Activated CD4-positive, CD25-positive, alpha-beta regulatory T cell treated with anti-CD3 and anti-CD28 coated beads, Interleukin-2, amount 50 U/mL, for 16 hours (primary cell): ENCODE results near the gene C5orf15.

ENCODE experiments used
- DNase-seq: peaks from one replicate; pipeline ENCODE4 v3.0.0-alpha.2; 2020; ENCODE audit warnings: low read depth, low spot score

C5orf15 gene

DNA sequence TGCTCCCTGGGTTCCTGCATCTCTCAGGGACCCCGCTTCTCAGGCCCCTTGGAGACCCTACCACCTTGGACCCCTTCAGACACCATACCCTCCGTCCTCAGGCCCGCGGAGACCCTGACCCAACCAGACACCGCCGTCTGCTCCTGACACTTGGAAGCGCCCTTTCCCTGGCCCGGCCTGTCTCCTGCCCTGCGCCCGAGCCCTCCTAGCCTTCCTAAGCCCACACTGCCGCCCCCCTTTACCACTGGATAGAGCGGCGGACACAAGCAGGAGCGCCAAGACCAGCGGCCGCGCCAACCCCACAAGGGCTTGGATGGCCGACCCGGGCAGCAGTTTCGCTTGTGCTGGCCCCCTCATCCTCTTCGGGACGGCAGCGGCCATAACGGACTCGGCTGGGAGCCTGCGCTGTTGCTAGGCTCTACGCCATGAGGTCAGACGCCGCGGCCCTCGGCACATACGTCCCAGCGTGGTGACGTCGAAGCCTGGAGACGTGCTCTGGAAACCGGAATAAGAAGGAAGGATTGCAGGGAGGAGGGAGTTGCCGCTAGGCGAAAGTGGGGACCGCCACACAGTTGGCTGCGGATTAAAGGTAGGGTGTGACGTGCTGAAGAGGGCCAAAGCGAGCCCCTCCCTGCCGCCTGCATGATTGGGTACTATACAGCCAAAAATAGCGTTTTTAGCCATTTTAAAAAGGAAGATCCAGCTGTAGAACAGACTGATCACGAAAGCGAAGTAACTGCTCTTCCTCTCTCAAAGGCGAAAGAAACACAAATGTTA lies at the start of gene C5orf15:
Gene C5orf15, minus strand, starts transcription at position 422 of the 777 bp plus-strand sequence. Its CDS starts 41 bp downstream, at position 381.
- peak; percentile 80 for DNase-seq

DNA sequence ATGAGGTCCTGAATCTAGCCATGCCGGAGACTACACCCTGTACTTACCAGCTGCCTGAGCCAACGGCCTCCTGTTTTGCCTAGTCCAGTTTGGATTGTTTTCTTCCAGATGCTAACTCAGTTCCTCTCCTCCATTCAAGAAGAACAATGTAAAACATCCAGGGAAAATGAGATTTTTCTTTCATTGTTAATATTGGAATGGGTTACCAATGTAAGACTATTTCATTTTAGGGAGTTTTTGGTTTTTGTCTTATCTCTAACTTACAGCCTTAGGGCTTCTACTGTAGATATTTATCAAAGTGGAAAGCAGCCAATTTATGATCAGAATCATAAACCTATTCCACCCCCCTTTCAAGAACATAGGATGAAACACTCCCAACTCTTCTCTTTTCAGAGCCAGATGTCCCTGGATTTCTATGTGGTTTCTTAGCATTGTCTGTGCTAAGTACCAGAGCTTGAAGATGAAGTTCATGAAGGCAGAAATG lies 39.9 kb upstream of the C5orf15 start:
- no peak for DNase-seq

DNA sequence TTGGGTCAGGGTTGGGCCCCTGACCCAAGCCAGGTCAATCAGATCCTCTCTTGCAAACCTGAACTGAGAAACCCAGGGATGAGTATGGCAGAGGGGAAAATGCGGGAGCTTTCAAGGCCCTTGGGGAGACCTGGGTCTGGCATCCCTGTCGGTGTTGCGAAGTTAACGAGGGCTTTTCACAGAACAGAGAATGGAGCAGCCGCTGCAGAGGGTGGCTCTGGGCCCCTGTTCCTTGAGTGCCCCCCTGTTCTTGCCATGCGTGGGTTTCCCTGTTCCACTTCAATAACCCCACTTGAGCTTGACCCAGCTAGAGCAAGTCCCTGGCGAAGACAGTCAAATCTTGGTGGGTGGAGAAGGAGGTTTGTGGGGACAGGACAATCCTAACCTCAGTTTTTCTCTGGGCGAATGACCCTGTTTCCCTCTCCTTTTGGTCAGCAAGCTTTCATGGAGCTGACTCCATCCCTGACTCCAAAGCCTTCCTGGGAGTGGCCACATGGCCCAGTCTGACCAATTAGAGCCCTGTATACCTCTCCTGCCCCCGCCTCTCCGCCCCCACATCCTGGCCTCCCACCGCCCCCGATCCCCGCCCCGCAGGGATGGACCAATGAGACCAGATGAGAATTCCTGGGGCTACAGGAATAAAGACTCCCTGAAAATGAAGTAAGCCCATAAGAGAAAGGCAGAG lies 39.3 kb upstream of the C5orf15 start:
- no peak for DNase-seq

DNA sequence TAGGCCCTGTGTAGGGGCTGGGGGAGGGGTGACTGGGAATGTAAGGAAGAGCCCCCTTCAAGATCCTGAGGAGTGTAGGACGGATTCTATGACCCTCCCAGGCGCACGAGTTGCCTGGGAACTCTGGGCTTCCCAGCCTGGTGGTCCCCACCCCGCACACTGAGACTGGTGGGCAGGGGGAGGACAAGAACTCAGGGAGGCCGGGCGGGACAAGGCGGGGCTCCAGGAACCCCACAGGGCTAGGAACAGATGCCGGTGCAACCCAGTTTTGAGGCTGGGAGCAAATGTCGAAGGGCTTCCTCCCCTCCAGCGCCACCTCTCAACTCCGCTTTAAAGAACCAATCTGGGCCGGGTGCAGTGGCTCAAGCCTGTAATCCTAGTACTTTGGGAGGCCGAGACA lies 37.7 kb upstream of the C5orf15 start:
- DNase-seq = no peak

- no peak for DNase-seq
Measured at GRCh38 chr5:134005417-134006061, 37.1 kb upstream of the C5orf15 start.

- peak; percentile 62 for DNase-seq
Measured at GRCh38 chr5:134004626-134005416, 36.4 kb upstream of the C5orf15 start, which contains the start of gene VDAC1. TSS of gene VDAC1 (minus strand) at chr5:134004975. CDS start at chr5:133993012, 11,963 bp downstream.

- peak; percentile 10 for DNase-seq
Measured at GRCh38 chr5:134003817-134004625, 35.6 kb upstream of the C5orf15 start.

DNA sequence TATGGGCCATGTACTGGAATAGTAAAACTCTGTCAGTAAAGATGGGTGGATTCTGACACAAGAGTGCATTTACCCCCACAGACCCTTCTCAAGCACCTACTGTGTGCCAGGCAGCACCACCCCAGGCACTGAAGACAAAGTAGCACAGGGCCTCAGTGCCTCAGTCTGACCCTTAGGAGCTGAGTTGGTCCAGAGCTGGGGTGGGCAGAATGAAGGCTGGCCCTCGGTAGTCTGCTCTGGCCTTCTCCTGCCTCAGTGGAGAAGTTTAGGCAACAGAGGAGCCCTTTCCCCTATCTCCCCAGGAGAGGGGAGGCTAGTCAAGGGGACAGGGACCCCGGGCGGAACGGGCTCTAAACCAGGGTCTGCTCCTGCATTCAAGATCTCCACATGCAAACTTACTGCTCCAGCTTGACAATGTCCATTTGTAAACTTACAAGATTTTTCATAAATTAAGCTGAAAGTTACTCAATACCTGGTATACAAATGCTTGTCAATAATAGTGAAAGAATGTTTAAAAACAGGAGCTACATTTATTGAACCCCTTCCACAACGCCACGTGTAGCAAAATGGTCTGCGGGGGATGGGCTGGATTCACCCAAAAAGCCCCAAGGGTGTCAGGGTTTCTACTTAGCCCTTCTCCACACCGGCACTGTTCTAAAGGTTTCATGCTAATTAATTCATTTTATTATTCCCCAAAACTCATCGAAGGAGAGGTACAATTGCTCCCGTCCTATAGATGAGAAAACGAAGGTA lies 34.8 kb upstream of the C5orf15 start:
- DNase-seq = no peak

DNA sequence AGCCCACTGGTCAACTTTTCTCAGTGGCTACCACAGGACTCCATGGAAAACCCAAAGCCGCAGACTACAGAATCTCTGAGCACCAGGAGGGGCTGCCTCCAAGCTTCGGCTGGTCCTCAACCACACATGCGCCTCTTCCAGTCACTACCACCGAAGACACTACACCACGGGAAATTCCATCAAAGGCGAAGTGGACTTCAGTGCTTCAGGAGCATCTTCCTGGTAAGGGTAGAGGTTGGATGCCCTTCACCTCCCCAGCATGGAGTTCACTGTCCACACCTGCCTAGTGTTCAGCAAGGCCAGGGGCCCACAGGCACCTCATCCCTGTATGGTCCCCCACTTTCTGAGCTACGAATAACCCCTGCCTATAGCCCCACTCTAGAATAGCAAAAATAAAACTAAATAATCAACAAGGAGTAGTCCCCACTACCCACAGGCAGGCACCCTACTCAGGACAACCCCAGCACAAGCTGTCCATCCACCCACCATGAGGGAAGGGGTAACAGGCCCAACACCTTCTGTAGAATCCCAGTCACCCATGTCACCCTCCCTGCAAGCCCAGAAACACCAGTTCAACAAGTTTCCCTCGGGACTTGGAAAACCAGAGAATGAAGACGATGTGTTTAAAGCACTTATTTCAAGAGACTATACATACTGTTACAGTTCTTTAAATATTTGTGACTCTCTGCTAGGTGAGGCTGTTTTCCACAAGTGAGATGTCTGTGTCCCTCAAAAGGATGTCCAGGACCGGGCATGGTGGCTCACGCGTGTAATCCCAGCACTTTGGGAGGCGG lies 33.7 kb upstream of the C5orf15 start:
- no peak for DNase-seq

DNA sequence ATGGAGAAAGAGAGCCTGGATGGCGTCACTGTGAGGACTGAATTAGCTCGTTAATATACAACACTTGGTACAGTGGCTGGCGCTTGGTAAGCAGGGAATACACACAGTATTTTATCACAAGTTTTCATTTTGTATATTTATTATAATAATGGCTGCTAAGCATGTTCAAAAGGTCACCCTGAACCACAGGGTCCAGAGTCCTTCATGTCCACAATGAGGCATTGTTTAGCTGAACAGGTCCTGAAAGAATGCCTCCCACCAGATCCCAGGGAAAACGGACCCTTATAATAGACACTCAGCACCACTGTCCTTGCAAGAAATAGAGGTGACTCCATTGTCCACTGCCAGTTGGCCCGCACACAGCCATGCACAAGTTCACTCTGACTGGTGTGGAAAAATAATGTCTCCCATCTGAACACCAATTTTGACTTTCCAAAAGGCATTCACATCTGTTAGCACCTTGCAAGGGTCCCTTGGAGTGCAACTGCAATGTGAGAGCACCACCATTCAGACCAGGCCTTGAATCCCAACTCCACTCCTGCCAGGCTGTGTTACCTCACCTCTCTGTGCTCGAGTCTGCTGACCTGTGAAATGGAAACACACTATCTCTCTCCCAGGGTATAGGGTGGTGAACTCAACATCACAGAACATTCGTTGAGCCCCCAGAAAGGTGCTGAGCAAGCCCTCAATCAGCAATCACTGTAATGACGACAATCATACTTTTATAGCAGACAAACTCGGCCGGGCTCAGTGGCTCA lies 32.5 kb upstream of the C5orf15 start:
- DNase-seq = no peak

GRCh38 chr5:134000091-134000511 lies 31.7 kb upstream of the C5orf15 start:
- DNase-seq = no peak

GRCh38 chr5:133998807-133999206 lies 30.4 kb upstream of the C5orf15 start:
- no peak for DNase-seq

DNA sequence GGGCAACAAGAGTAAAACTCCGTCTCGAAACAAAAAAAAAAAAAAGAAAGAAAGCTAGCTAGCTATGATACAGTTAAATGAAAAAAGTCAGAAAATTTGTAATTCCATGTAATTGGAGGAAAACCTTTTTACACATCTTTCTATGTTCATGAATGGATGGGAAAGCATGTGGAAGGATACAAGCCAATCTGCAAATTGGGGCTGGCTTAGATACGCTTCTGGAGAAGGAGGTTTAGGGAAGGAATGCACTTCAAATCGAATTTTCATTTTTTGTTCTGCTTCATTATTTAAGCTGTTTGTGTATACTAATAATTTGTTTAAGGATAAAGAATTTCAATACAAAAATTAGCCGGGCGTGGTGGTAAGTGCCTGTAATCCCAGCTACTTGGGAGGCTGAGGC lies 29.6 kb upstream of the C5orf15 start:
- no peak for DNase-seq

GRCh38 chr5:133996683-133997252 lies 28.3 kb upstream of the C5orf15 start:
- no peak for DNase-seq

DNA sequence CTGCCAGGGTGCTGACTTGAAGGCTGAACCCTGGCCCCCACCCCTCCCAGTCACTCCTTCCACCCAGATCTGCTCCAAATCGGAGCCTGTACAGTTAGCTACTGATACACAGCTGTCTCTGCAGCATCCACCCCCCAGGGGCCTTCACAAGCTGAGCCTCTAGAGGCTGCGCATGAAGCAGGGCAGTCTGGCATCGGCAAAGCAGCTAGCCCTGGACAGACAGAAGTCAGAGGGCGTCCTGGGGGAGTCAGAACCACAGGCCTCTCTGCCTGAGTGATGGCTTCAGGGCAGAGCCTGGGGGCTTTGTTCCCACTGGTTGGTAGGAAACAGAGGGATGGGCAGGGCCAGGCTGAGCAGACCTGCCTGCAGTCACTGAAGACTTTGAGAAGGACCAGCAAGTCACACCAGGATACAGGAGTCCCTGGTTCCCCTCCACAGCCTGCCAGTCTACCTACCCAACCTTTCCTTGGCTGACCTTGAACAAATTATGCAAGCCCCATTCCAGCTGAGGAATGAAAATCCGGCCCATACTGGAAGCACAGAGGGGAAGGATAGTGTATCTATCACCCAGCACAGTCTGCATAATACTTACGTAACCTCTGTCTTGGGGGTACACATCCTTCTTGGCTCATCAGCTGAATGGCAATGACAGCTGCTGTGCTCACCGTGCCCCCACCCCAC lies 27.6 kb upstream of the C5orf15 start:
- DNase-seq = no peak

DNA sequence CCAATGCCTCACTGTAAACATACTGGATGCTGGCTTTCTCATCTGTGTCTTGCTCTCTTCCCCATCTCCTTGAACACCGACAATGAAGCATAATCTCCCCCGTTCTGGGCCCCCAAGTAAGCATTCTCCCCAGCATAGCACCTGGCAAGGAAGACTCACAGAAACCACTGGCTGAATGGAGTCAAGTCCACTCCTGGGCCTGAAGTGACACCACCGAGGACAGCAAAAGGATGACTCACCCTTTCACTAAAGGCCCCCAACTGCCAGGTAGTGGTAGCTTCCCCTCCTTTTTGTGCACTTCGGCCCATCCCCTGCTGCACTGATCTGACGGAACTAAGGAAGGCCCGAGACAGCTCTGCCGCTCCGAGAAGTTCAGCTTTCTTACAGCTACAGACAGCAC lies 26.9 kb upstream of the C5orf15 start:
- no peak for DNase-seq

DNA sequence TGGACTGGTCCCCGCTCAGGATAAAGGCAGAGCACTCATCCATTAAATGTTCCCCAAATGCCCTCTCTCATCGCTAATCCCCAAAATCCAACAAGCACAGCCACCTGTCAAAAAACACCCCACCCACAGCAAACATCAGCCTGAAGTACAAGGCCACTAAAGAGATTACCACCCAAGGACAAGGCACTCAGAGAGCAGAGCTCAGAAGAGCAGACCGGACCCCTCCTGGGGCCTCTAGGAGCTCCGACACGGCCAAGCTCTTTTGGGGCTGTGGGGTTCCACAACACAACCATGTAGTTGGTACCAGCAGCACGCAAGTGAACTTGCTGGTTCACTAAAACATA lies 26.5 kb upstream of the C5orf15 start:
- no peak for DNase-seq
